Measurements from ENCODE around the gene PHKB.

GRCh38 chr16:47538472-47538871 lies 77.3 kb downstream of the PHKB start:
- TF ChIP-seq EZH2 (IDR thresholded peaks at IDR 0.05; ENCODE audit: insufficient read depth, poor library complexity, severe bottlenecking) (no peak), EZH2phosphoT487 (IDR thresholded peaks at IDR 0.05; ENCODE audit: insufficient read depth, low read depth) (no peak)

Data from GM23248 (cell line).